Muscle layer of duodenum (tissue), 2 donors: ENCODE data around the gene PTPRJ.
A peak's percentile ranks its signal among the peaks of the same experiment; 100 is the strongest.

Experiments used
- H3K27ac ChIP-seq: one replicate; pipeline ENCODE4 v1.7.0; 2013; ENCODE audit warnings: mild to moderate bottlenecking, low read length
- H3K27me3 ChIP-seq: one replicate; pipeline ENCODE4 v1.7.0; 2013; ENCODE audit warnings: low read depth, mild to moderate bottlenecking, control low read depth, low read length
- H3K36me3 ChIP-seq, 2 donors: one replicate each; pipeline ENCODE4 v1.7.0; 2013; ENCODE audit warnings: low read length in 2 of 2, control low read depth in 1 of 2, mild to moderate bottlenecking in 1 of 2; ENCODE audit not compliant: insufficient read depth in 2 of 2, control insufficient read depth in 1 of 2
- H3K4me1 ChIP-seq, 2 donors: one replicate each; pipeline ENCODE4 v1.7.0; 2013; ENCODE audit warnings: low read length in 2 of 2, mild to moderate bottlenecking in 2 of 2, control low read depth in 1 of 2, moderate library complexity in 1 of 2; ENCODE audit not compliant: insufficient read depth in 2 of 2, control insufficient read depth in 1 of 2
- H3K4me3 ChIP-seq, 2 donors: one replicate each; pipeline ENCODE4 v1.7.0; 2013; ENCODE audit warnings: low read length in 2 of 2, low read depth in 1 of 2, mild to moderate bottlenecking in 1 of 2
- H3K9me3 ChIP-seq, 2 donors: one replicate each; pipeline ENCODE4 v1.7.0; 2013; ENCODE audit warnings: low read length in 2 of 2, control low read depth in 1 of 2, mild to moderate bottlenecking in 1 of 2; ENCODE audit not compliant: control insufficient read depth in 1 of 2
- donor health status: healthy.

PTPRJ gene

DNA sequence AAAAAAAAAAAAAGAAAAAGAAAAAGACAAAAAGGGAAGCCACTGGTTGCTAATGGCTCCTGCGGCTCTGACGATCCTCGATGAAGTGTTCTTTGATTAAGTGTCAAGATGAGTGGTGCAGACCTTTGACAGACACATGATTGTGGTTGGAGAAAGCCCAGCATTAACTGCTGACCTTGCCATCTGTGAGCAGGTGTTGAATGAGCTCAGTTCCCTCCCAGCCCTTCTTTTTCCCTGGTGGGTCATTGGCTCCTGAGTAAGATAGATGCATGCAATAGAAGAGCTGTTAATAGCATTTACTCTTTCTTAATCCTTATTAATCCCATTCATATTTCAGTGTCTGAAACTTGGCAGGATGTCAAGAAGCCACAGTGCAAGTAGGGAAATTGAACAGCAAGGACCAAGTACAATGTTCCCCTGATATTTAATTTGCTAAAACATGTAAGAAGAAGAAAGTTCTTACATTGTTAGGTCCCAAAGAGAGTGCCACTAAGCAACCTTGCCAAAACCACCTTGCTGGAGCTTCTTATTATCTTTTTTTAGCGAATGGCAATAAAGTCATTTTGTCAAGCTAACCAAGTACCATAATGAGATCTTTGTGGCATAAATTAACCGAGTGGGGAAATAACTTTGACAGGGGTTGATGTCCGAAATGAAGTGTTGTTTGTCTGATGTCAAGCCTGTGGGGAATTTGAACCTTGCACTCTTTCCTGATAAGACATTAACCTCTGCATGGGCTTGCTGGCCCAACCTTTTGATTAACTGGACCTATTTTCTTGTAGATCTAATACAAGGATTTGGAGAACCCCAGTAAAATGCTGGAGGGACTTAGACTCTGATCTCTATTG lies 113.7 kb downstream of the PTPRJ start:
- H3K4me1 ChIP-seq = peaks cover 7 to 12% of the 10 kb centered on the region in 2 donors
- H3K27me3 ChIP-seq = no peaks in the 10 kb centered on the region
- peak overlapping the region; percentile 11 for H3K27ac ChIP-seq
- H3K36me3 ChIP-seq = no peaks in the 10 kb centered on the region
- no peak overlapping the region for H3K4me3 ChIP-seq
- H3K9me3 ChIP-seq = no peaks in the 10 kb centered on the region

DNA sequence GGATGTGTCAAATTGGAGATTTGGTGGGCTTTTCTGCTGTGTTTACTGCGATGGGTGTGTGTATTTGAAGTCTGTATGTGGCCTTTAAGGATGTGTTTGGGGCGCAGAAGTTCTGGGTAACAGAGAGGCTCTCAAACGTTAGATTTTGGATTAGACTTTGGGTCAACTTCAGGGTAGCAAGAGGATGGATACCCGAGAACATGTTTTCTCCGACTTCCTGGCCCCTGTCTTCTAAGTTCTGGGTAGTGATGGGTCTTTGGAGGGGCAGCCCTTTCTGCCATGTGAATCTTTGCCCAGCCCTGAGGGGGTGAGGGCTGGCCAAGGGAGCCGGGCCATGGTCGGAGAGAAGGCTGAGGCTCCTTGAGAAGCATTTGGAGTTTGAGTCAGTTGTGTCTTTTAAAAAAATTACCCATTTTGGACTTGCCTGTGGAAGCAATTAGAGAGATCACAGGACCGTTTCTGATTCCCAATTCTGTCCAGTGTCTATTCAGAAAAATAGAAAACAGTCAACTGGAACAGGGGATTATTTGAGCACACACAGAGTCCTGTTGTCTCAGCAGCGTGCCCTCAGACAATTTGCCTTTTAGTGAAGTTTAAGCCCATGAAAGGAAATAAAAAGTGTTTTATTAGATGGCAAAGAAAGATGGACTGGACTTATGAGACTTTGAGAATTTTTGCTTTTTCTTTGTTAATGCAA lies 114.4 kb downstream of the PTPRJ start:
- Histone ChIP-seq H3K27me3 (no peaks in the 10 kb centered on the region), H3K4me1 (peaks cover 7 to 12% of the 10 kb centered on the region in 2 donors), H3K4me3 (no peak overlapping the region), H3K9me3 (no peaks in the 10 kb centered on the region), H3K36me3 (no peaks in the 10 kb centered on the region), H3K27ac (peak overlapping the region; percentile 5)

DNA sequence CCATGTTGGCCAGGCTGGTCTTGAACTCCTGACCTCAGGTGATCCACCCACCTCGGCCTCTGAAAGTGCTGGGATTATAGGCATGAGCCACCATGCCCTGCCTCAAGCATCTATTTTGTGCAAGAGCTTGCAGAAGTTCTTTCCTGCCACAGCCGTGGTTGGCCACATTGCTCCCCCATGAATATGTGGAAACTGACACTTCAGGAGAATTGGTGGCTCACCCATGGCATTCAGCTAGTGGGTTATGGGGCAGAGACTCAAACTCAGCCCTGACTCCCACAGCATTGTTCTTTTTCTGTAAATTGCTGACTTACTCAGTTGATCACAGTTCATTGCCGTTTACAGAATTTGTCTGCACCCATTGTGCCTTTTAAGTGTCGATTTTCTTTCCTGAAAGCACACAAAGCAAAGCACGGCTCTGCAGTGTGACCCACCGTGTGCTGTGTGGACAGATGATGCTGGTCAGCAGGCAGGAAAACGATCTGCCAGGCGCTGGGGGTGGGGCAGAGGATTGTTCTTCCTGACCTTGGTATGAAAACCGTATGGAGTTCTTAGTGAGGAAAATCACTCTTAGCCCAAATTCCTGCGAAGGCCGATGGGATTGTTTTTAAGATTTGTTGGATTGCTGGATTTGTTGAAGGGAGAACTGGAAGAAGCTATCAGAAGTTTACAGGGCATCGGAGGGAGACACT lies 115.6 kb downstream of the PTPRJ start:
- H3K9me3 ChIP-seq = no peaks in the 10 kb centered on the region
- H3K4me3 ChIP-seq = no peak overlapping the region
- no peak overlapping the region for H3K27ac ChIP-seq
- H3K36me3 ChIP-seq = no peaks in the 10 kb centered on the region
- H3K4me1 ChIP-seq = peaks cover 9 to 12% of the 10 kb centered on the region in 2 donors
- H3K27me3 ChIP-seq = no peaks in the 10 kb centered on the region

DNA sequence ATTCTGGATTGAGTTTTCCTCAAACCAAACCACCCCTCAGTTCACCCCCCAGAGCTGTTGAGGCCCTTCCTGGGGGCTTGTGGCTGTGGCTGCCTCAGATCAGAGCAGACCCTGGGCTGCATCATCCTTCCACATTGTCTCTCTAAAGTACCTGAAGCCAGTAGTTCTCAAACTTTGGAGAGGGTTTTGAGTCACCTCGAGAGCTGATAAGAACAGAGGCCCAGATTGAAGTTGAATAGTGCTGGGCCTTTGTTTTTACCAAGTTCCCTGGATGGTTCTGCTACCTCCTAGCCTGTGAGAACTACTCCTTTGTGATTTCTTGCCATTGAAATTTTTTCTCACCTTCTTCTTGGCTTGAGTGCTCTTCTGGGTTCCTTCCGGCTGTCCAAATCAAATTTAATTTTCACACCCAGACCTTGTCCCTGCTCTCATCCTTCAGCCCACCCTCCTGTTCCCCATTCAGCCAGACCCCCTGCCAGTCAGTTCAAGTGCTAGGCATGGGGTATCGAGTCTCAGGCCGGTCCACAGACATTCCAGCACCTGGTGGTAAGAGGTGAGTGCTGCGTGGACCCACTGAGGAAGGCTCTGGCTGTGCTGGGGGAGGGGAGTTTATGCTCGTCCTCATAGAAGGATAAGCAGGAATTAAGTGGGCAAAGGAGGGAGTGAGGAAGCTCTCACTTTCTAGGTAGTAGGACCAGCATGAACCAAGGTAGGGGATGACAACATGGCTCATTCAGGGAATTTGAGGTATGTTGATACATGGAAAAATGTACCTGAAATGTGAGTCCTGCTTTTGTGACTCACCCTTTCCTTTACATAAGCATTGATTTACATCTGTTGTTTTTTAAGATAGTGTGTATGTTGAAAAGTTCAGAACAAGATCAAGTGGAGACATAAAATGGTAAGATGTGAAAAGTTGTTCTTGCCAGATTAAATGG lies 116.5 kb downstream of the PTPRJ start:
- Histone ChIP-seq H3K9me3 (no peaks in the 10 kb centered on the region), H3K4me3 (no peak overlapping the region), H3K27me3 (no peaks in the 10 kb centered on the region), H3K36me3 (no peaks in the 10 kb centered on the region), H3K4me1 (peaks cover 12 to 15% of the 10 kb centered on the region in 2 donors), H3K27ac (no peak overlapping the region)

DNA sequence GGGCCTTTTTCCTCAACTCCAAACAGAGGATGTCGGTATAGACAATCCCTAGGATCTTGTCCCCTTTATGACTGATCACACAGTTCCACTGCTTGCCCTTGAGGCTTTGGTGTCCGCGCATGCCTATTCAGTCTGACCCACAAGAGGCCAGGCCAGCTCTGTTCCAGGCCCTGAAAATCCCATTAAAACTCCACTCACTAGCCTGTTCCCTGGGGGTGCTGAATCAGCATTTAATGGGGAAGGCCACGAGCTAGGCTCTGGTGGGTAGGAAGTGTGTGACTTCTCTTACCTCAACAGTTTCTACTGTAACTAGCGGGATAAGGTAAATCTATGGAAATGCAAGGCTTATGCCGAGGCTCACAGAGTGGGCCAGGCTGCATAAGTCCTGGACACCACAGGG lies 117.7 kb downstream of the PTPRJ start:
- no peak overlapping the region for H3K27ac ChIP-seq
- H3K36me3 ChIP-seq = no peaks in the 10 kb centered on the region
- no peaks in the 10 kb centered on the region for H3K9me3 ChIP-seq
- no peaks in the 10 kb centered on the region for H3K27me3 ChIP-seq
- H3K4me1 ChIP-seq = peaks cover 12 to 19% of the 10 kb centered on the region in 2 donors
- no peak overlapping the region for H3K4me3 ChIP-seq

DNA sequence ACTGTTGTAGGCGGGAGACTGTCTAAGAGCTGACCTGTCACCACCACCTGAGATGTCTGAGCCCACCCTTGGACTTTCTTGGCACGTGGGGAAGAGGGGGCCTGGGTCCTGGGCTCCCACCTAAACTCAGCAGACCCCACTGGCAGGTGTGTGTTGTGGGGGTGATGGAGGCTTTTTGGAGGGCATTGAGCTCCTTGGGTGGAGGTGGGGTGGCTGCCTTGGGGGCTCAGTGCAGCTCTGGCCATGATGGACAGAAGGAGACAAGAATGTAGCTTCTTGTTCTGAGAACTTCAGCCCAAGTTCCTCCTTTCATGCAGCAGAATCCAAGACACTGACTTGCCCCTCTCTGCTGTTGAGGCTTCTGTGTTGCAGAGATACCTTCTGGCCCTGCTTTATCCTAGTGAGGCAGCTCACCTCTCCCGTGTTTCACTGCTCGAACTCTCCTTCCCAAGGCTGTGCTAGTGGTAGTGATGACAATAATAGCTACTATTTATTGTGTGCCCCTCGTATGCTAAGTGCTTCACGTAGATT lies 119.6 kb downstream of the PTPRJ start:
- no peaks in the 10 kb centered on the region for H3K9me3 ChIP-seq
- peaks cover 4 to 12% of the 10 kb centered on the region in 2 donors for H3K4me1 ChIP-seq
- H3K4me3 ChIP-seq = no peak overlapping the region
- no peak overlapping the region for H3K27ac ChIP-seq
- no peaks in the 10 kb centered on the region for H3K27me3 ChIP-seq
- no peaks in the 10 kb centered on the region for H3K36me3 ChIP-seq

DNA sequence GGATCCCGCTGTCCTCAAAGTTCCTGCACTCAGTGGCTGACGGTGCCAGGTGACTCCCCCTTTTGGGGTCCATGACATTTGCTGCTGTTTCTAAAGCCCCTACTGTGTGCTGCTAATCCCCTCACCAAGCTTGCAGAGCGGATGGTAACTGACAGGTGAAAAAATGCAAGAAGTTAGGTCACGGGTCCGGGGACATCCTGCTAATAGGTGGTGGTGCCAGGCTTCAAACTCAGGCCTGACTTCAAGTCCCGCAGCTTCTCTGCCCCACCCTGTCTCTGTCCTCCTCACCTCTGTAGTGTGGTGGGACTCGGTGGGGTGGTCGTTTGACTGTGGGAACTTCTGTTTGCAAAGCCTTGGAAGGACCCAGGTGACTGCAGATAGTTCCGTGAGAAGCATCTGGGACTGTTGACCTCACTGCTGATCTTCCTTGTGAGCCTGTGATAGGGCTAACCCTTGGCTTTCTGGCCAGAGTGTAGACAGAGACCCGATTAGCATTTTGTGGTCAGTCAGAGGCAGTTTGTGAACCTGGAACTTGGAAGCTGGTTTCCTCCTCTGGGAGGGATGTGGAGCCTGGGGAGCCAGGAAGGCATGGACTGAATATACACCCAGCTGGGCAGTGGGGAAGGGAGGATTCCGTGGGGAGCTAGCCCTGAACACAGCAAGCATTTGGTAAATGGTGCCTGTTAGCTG lies 120.8 kb downstream of the PTPRJ start:
- Histone ChIP-seq H3K9me3 (no peaks in the 10 kb centered on the region), H3K27me3 (no peaks in the 10 kb centered on the region), H3K27ac (no peak overlapping the region), H3K36me3 (no peaks in the 10 kb centered on the region), H3K4me3 (no peak overlapping the region), H3K4me1 (peaks cover 4 to 12% of the 10 kb centered on the region in 2 donors)

DNA sequence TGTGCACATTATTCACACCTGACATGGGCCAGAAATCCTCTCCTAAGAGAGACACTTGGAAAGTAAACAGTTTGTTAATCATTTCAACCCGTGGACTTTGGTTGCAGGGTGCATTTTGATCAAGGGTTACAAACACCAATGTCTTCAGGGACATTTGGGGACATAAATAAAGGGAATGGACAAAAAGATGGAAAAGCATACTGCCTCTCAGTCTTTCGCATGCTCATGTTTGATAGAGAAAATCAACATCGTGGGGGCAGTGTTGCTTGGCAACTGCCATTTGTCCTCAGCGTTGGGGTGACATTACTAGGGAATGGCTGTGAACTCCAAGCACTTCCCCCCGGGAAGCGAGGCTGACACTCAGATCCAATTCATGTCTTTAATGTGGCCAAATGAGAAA lies 121.6 kb downstream of the PTPRJ start:
- Histone ChIP-seq H3K4me3 (no peak overlapping the region), H3K4me1 (peaks cover 4 to 12% of the 10 kb centered on the region in 2 donors), H3K27ac (no peak overlapping the region), H3K36me3 (no peaks in the 10 kb centered on the region), H3K9me3 (no peaks in the 10 kb centered on the region), H3K27me3 (no peaks in the 10 kb centered on the region)

DNA sequence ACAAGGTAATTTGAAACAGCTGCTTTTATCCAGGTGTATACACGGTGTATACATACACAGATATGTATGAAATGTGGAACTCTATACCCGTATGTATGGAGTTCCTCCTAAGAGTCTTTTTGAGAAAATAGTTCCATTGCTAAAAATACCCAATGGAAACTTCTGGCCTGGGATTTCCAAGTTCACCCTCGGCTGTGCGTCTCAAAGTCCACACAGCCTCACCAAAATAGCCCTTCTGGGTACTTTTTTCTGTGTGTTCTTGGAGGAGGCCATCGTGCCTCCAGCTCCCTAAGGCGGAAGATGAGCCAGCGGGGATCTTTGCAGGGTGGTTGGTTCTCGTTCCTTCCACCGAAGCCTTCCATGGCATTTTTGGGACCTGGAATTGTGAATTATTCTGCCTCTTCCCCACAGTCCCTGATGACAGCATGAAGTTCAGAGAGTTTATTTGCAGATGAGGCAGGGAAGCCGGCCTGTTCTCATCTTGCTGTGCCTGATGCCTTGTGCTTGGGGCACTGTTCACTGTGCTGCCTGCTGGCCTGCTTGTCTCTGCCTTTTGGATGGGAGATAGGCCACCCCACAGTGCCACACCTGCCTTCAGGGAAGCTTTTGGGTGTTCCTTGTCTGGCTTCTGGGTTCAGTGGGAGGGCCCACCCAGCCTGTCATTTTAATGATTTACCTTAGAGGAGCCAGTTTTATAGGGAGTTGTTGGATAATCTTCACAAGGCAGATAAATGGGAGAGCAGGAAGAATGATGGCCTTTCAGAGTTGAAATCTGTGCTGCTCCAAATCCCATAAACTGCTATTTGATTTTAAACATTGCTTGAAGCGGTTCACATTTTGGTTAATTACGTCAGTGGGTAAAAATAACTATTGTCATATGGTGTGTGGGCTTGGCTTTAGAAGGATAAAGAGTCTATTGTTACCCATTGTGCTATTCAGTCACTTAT lies 123.5 kb downstream of the PTPRJ start:
- Histone ChIP-seq H3K4me3 (no peak overlapping the region), H3K4me1 (peaks cover 12 to 15% of the 10 kb centered on the region in 2 donors), H3K27ac (no peak overlapping the region), H3K9me3 (no peaks in the 10 kb centered on the region), H3K36me3 (no peaks in the 10 kb centered on the region), H3K27me3 (no peaks in the 10 kb centered on the region)
